WTC11 (cell line): ENCODE measurements around the gene SLC7A6OS.

ENCODE experiments used
- ELF4 ChIP-seq: sonication (generic); formaldehyde crosslinking; IDR thresholded peaks from 2 replicates; pipeline ENCODE4 v1.8.1; 2022; ENCODE audit warnings: low read depth, mild to moderate bottlenecking, moderate library complexity, missing genetic modification reagents
- FOXJ3 ChIP-seq: sonication (generic); formaldehyde crosslinking; IDR thresholded peaks from 2 replicates; pipeline ENCODE4 v1.9.0; 2021; ENCODE audit warnings: missing genetic modification reagents, mild to moderate bottlenecking, borderline replicate concordance
- FOXK1 ChIP-seq: sonication (generic); formaldehyde crosslinking; IDR thresholded peaks from 2 replicates; pipeline ENCODE4 v1.8.0; 2022; ENCODE audit warnings: mild to moderate bottlenecking, moderate library complexity, missing genetic modification reagents
- NFYB ChIP-seq: sonication (generic); formaldehyde crosslinking; conservative IDR thresholded peaks from 2 replicates; pipeline ENCODE4 v1.8.0; 2022; ENCODE audit warnings: low read depth, missing genetic modification reagents
- SMAD3 ChIP-seq: sonication (generic); formaldehyde crosslinking; IDR thresholded peaks from 2 replicates; pipeline ENCODE4 v1.8.0; 2022; ENCODE audit warnings: missing genetic modification reagents, mild to moderate bottlenecking, borderline replicate concordance
- STAT6 ChIP-seq: sonication (generic); formaldehyde crosslinking; conservative IDR thresholded peaks from 2 replicates; pipeline ENCODE4 v1.8.1; 2023; ENCODE audit warnings: mild to moderate bottlenecking, low read depth, missing genetic modification reagents, moderate library complexity
- ZNF121 ChIP-seq: sonication (generic); formaldehyde crosslinking; IDR thresholded peaks from 2 replicates; pipeline ENCODE4 v1.8.0; 2023; ENCODE audit warnings: missing genetic modification reagents
- TF ChIP-seq, protein P1 (sequence below): fragments of 200-600 bp; IDR thresholded peaks from 2 replicates; pipeline ENCODE4 v1.8.0; 2022; ENCODE audit warnings: antibody characterized with exemption
- TF ChIP-seq, protein P2 (sequence below): sonication (generic); formaldehyde crosslinking; IDR thresholded peaks from 2 replicates; pipeline ENCODE4 v1.8.0; 2023; ENCODE audit warnings: missing genetic modification reagents, mild to moderate bottlenecking, borderline replicate concordance
- TF ChIP-seq, protein P3 (sequence below): sonication (generic); formaldehyde crosslinking; IDR thresholded peaks from 2 replicates; pipeline ENCODE4 v1.8.1; 2023; ENCODE audit warnings: mild to moderate bottlenecking, missing genetic modification reagents

DNA sequence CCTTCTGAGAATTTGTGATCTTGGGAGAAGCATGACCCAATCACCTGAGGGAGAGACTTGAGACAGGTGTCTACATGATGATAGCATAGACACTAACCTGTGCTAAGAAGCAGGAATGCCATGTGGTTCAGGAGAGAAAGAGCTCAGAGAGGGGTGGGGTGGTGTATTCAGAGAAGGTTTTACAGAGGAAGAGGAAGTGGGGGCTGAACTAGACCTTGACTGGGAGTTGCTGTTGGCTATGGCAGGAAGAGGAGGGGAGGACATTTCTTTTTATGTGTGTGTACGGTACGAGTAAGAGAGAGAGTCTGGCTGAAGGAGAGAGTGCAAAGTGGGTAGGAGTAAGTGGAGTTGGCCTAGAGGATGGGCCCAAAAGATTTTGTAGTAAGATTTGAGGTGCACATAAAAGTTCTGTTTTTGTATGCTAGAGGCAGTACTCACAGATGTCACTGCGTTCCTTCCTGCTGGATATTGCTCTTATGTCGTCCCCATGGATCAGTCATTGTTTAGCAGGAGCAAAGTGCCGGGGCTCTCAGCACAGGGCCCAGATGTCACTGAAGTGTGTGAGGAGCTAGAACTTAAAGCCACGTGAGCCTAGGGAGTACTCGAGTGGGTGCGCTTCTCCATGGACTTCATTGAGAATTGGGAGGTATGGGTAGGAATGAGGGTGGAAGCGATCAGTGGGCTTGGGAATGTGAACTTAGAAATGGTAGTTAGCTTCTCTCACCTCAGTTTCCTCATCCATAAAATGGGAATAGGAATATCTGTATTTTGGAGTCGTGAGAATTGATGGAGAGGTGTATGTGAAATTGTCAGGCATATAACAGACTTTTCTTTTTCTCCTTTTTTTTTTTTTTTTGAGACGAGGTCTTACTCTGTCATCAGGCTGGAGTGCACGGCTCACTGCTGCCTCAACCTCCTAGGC is 24.3 kb downstream of the SLC7A6OS start:
- TF ChIP-seq, protein P1, sequence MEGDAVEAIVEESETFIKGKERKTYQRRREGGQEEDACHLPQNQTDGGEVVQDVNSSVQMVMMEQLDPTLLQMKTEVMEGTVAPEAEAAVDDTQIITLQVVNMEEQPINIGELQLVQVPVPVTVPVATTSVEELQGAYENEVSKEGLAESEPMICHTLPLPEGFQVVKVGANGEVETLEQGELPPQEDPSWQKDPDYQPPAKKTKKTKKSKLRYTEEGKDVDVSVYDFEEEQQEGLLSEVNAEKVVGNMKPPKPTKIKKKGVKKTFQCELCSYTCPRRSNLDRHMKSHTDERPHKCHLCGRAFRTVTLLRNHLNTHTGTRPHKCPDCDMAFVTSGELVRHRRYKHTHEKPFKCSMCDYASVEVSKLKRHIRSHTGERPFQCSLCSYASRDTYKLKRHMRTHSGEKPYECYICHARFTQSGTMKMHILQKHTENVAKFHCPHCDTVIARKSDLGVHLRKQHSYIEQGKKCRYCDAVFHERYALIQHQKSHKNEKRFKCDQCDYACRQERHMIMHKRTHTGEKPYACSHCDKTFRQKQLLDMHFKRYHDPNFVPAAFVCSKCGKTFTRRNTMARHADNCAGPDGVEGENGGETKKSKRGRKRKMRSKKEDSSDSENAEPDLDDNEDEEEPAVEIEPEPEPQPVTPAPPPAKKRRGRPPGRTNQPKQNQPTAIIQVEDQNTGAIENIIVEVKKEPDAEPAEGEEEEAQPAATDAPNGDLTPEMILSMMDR, result no peak
- no peak for TF ChIP-seq NFYB (CRISPR knock-in tag)
- no peak for TF ChIP-seq SMAD3
- no peak for TF ChIP-seq ZNF121 (CRISPR knock-in tag)
- no peak for TF ChIP-seq STAT6 (CRISPR knock-in tag)
- TF ChIP-seq, protein P2, sequence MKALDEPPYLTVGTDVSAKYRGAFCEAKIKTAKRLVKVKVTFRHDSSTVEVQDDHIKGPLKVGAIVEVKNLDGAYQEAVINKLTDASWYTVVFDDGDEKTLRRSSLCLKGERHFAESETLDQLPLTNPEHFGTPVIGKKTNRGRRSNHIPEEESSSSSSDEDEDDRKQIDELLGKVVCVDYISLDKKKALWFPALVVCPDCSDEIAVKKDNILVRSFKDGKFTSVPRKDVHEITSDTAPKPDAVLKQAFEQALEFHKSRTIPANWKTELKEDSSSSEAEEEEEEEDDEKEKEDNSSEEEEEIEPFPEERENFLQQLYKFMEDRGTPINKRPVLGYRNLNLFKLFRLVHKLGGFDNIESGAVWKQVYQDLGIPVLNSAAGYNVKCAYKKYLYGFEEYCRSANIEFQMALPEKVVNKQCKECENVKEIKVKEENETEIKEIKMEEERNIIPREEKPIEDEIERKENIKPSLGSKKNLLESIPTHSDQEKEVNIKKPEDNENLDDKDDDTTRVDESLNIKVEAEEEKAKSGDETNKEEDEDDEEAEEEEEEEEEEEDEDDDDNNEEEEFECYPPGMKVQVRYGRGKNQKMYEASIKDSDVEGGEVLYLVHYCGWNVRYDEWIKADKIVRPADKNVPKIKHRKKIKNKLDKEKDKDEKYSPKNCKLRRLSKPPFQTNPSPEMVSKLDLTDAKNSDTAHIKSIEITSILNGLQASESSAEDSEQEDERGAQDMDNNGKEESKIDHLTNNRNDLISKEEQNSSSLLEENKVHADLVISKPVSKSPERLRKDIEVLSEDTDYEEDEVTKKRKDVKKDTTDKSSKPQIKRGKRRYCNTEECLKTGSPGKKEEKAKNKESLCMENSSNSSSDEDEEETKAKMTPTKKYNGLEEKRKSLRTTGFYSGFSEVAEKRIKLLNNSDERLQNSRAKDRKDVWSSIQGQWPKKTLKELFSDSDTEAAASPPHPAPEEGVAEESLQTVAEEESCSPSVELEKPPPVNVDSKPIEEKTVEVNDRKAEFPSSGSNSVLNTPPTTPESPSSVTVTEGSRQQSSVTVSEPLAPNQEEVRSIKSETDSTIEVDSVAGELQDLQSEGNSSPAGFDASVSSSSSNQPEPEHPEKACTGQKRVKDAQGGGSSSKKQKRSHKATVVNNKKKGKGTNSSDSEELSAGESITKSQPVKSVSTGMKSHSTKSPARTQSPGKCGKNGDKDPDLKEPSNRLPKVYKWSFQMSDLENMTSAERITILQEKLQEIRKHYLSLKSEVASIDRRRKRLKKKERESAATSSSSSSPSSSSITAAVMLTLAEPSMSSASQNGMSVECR (CRISPR knock-in tag), result no peak
- no peak for TF ChIP-seq ELF4
- no peak for TF ChIP-seq FOXJ3 (CRISPR knock-in tag)
- TF ChIP-seq, protein P3, sequence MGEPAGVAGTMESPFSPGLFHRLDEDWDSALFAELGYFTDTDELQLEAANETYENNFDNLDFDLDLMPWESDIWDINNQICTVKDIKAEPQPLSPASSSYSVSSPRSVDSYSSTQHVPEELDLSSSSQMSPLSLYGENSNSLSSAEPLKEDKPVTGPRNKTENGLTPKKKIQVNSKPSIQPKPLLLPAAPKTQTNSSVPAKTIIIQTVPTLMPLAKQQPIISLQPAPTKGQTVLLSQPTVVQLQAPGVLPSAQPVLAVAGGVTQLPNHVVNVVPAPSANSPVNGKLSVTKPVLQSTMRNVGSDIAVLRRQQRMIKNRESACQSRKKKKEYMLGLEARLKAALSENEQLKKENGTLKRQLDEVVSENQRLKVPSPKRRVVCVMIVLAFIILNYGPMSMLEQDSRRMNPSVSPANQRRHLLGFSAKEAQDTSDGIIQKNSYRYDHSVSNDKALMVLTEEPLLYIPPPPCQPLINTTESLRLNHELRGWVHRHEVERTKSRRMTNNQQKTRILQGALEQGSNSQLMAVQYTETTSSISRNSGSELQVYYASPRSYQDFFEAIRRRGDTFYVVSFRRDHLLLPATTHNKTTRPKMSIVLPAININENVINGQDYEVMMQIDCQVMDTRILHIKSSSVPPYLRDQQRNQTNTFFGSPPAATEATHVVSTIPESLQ (CRISPR knock-in tag), result no peak
- no peak for TF ChIP-seq FOXK1 (CRISPR knock-in tag)
